RKO (cell line): ENCODE data around the gene ACTR1B.
A peak's percentile ranks its signal among the peaks of the same experiment; 100 is the strongest.
"Not testable (repeated sequence)": the region's sequence is repeated elsewhere in the genome, so short reads cannot be mapped to it uniquely, and the experiment has no call there.

Experiments used
- DNase-seq: peaks from one replicate; pipeline ENCODE4 v3.0.0-alpha.2; 2016; ENCODE audit warnings: low spot score

The ACTR1B gene

GRCh38 chr2:97688062-97688827, 24.4 kb upstream of the ACTR1B start:
- DNase-seq = no peak

GRCh38 chr2:97687235-97687634, 23.4 kb upstream of the ACTR1B start:
- not testable (repeated sequence) for DNase-seq

- no peak for DNase-seq
These were observed 14.5 kb upstream of the ACTR1B start for GRCh38 chr2:97678298-97678697.

- DNase-seq = no peak
These were observed 13.6 kb upstream of the ACTR1B start for GRCh38 chr2:97677480-97677879.

- no peak for DNase-seq
These were observed 12.8 kb upstream of the ACTR1B start for GRCh38 chr2:97676620-97677019.

GRCh38 chr2:97675430-97676113, 11.7 kb upstream of the ACTR1B start:
- DNase-seq = no peak

GRCh38 chr2:97673915-97674283, 10.1 kb upstream of the ACTR1B start:
- DNase-seq = no peak

- no peak for DNase-seq
These were observed 9.5 kb upstream of the ACTR1B start for GRCh38 chr2:97673182-97673914.

- DNase-seq = not testable (repeated sequence)
These were observed 8.8 kb upstream of the ACTR1B start for GRCh38 chr2:97672606-97673140.

GRCh38 chr2:97671526-97671925, 7.7 kb upstream of the ACTR1B start:
- no peak for DNase-seq

- no peak for DNase-seq
These were observed 6.6 kb upstream of the ACTR1B start for GRCh38 chr2:97670471-97670870.

GRCh38 chr2:97669448-97669847, 5.6 kb upstream of the ACTR1B start, which contains the start of gene C2orf92:
C2orf92 (plus strand) TSS chr2:97669713; CDS start chr2:97669789, 76 bp downstream.
- no peak for DNase-seq

- peak; percentile 60 for DNase-seq
These were observed 759 bp upstream of the ACTR1B start for GRCh38 chr2:97664636-97664970.

- no peak for DNase-seq
These were observed 250 bp downstream of the ACTR1B start for GRCh38 chr2:97663626-97663961.

- DNase-seq = peak; percentile 96
These were observed 784 bp downstream of the ACTR1B start for GRCh38 chr2:97662895-97663625.

- no peak for DNase-seq
These were observed 1.4 kb downstream of the ACTR1B start for GRCh38 chr2:97662386-97662894.

GRCh38 chr2:97661927-97662326, 1.9 kb downstream of the ACTR1B start:
- no peak for DNase-seq

- no peak for DNase-seq
These were observed 3.0 kb downstream of the ACTR1B start for GRCh38 chr2:97660775-97661389.

- DNase-seq = no peak
These were observed 3.6 kb downstream of the ACTR1B start for GRCh38 chr2:97660044-97660774.

- DNase-seq = no peak
These were observed 4.4 kb downstream of the ACTR1B start for GRCh38 chr2:97659256-97660043.
